Uterus (tissue), 4 donors: ENCODE data around the gene CALN1. TPM values are rescaled to one million over a fixed set of nuclear protein-coding genes. Genes with fewer than 3 reads are reported as not detected.

ENCODE experiments used
- DNase-seq, 2 donors: peaks; one replicate each; pipeline ENCODE4 v3.0.0-alpha.2; 2019 to 2020
- H3K27ac ChIP-seq, 2 donors: fragments of 200-600 bp; sonication (generic); 1 replicate in 1 of 2; 2 replicates in 1 of 2; pipeline ENCODE4 v1.5.1; 2016 to 2018
- H3K27me3 ChIP-seq, 2 donors: fragments of 200-600 bp; sonication (generic); one replicate each; pipeline ENCODE4 v1.5.1; 2018 to 2019; ENCODE audit warnings: control low read depth in 1 of 2
- H3K36me3 ChIP-seq, 2 donors: fragments of 200-600 bp; sonication (generic); one replicate each; pipeline ENCODE4 v1.5.1; 2019; ENCODE audit warnings: control low read depth in 1 of 2
- H3K4me1 ChIP-seq, 2 donors: fragments of 200-600 bp; sonication (generic); one replicate each; pipeline ENCODE4 v1.5.1; 2018 to 2019; ENCODE audit warnings: control low read depth in 1 of 2
- H3K4me3 ChIP-seq, 2 donors: fragments of 200-600 bp; sonication (generic); 1 replicate in 1 of 2; 2 replicates in 1 of 2; pipeline ENCODE4 v1.5.1; 2018 to 2019; ENCODE audit warnings: mild to moderate bottlenecking in 1 of 2
- H3K9me3 ChIP-seq, 2 donors: fragments of 200-600 bp; sonication (generic); one replicate each; pipeline ENCODE4 v1.5.1; 2019; ENCODE audit warnings: control low read depth in 1 of 2
- CTCF ChIP-seq, 4 experiments: fragments of 200-600 bp in 2 of 4; fragments of 450-650 bp in 2 of 4; sonication (generic) in 2 of 4; IDR thresholded peaks; one replicate each; pipeline ENCODE4 v1.5.1; 2016 to 2019; ENCODE audit warnings: antibody characterized with exemption in 4 of 4, mild to moderate bottlenecking in 2 of 4, moderate library complexity in 1 of 4
- POLR2A ChIP-seq, 2 donors: fragments of 450-650 bp; IDR thresholded peaks; one replicate each; pipeline ENCODE4 v1.6.1; 2016; ENCODE audit warnings: antibody characterized with exemption in 2 of 2, mild to moderate bottlenecking in 1 of 2, moderate library complexity in 1 of 2
- intact Hi-C: fragments of 100-400 bp; cut with DNase I; formaldehyde crosslinking; loops from one replicate; pipeline ENCODE4 v1.15.1; 2023; ENCODE audit warnings: low total_unique reads
- total RNA-seq, 4 donors: library from RNA; depleted of rRNA in 3 of 4; stranded (reverse); fragments of >200 nt in 3 of 4; gene quantifications; one replicate each; pipeline versions ENCODE4 v1.1.0 to v1.2.4, GENCODE V29; 2014 to 2023
- donor health status: DM: yes; HTN: yes; CAD: no.

CALN1 gene
- total RNA-seq, 4 donors from 2014 or later = 0.49 to 2.3 (median 1.5) TPM; not detected in 1

- Histone ChIP-seq H3K27ac (no peak overlapping the region), H3K4me3 (no peak overlapping the region), H3K4me1 (no peaks in the 10 kb centered on the region), H3K27me3 (no peaks in the 10 kb centered on the region), H3K36me3 (no peaks in the 10 kb centered on the region), H3K9me3 (no peaks in the 10 kb centered on the region)
- intact Hi-C loops = no loop called here
- TF ChIP-seq CTCF (IDR thresholded peaks at IDR 0.05) (no peak), POLR2A (IDR thresholded peaks at IDR 0.05) (no peak)
- no peak for DNase-seq
Observed at GRCh38 chr7:72235351-72235750, 176.8 kb downstream of the CALN1 start.

- no peaks in the 10 kb centered on the region for H3K27me3 ChIP-seq
- H3K4me3 ChIP-seq = no peak overlapping the region
- intact Hi-C loops = no loop called here
- H3K9me3 ChIP-seq = no peaks in the 10 kb centered on the region
- TF ChIP-seq POLR2A (IDR thresholded peaks at IDR 0.05) (no peak), CTCF (IDR thresholded peaks at IDR 0.05) (no peak)
- H3K36me3 ChIP-seq = no peaks in the 10 kb centered on the region
- no peak overlapping the region for H3K27ac ChIP-seq
- no peaks in the 10 kb centered on the region for H3K4me1 ChIP-seq
- DNase-seq = no peak
Observed at GRCh38 chr7:72234086-72234485, 178.1 kb downstream of the CALN1 start.

- intact Hi-C loops = no loop called here
- no peak for DNase-seq
- Histone ChIP-seq H3K36me3 (no peaks in the 10 kb centered on the region), H3K4me1 (no peaks in the 10 kb centered on the region), H3K9me3 (no peaks in the 10 kb centered on the region), H3K27me3 (no peaks in the 10 kb centered on the region), H3K4me3 (no peak overlapping the region), H3K27ac (no peak overlapping the region)
- TF ChIP-seq POLR2A (IDR thresholded peaks at IDR 0.05) (no peak), CTCF (IDR thresholded peaks at IDR 0.05) (no peak)
Observed at GRCh38 chr7:72230281-72230680, 181.9 kb downstream of the CALN1 start.

- no peaks in the 10 kb centered on the region for H3K4me1 ChIP-seq
- H3K9me3 ChIP-seq = no peaks in the 10 kb centered on the region
- TF ChIP-seq POLR2A (IDR thresholded peaks at IDR 0.05) (no peak), CTCF (IDR thresholded peaks at IDR 0.05) (no peak)
- H3K27ac ChIP-seq = no peak overlapping the region
- DNase-seq = no peak
- H3K4me3 ChIP-seq = no peak overlapping the region
- H3K27me3 ChIP-seq = no peaks in the 10 kb centered on the region
- H3K36me3 ChIP-seq = no peaks in the 10 kb centered on the region
- intact Hi-C loops = no loop called here
Observed at GRCh38 chr7:72223351-72223750, 188.8 kb downstream of the CALN1 start.

- intact Hi-C loops = no loop called here
- TF ChIP-seq CTCF (IDR thresholded peaks at IDR 0.05) (no peak), POLR2A (IDR thresholded peaks at IDR 0.05) (no peak)
- H3K9me3 ChIP-seq = no peaks in the 10 kb centered on the region
- no peaks in the 10 kb centered on the region for H3K27me3 ChIP-seq
- no peaks in the 10 kb centered on the region for H3K4me1 ChIP-seq
- no peaks in the 10 kb centered on the region for H3K36me3 ChIP-seq
- no peak overlapping the region for H3K4me3 ChIP-seq
- no peak overlapping the region for H3K27ac ChIP-seq
- no peak for DNase-seq
Observed at GRCh38 chr7:72222136-72222535, 190.0 kb downstream of the CALN1 start.
